VCaP (cell line): Measurements from ENCODE around the gene CD300LG.
"Not testable (repeated sequence)": the region's sequence is repeated elsewhere in the genome, so short reads cannot be mapped to it uniquely, and the experiment has no call there.

ENCODE experiments used
- H3K27ac ChIP-seq: fragments of 450-650 bp; 2 replicates; pipeline ENCODE4 v1.5.1; 2017
- TF ChIP-seq, protein P1 (sequence below): fragments of 450-650 bp; conservative IDR thresholded peaks from 2 replicates; pipeline ENCODE4 v1.5.1; 2017; ENCODE audit warnings: mild to moderate bottlenecking, moderate library complexity

CD300LG gene

DNA sequence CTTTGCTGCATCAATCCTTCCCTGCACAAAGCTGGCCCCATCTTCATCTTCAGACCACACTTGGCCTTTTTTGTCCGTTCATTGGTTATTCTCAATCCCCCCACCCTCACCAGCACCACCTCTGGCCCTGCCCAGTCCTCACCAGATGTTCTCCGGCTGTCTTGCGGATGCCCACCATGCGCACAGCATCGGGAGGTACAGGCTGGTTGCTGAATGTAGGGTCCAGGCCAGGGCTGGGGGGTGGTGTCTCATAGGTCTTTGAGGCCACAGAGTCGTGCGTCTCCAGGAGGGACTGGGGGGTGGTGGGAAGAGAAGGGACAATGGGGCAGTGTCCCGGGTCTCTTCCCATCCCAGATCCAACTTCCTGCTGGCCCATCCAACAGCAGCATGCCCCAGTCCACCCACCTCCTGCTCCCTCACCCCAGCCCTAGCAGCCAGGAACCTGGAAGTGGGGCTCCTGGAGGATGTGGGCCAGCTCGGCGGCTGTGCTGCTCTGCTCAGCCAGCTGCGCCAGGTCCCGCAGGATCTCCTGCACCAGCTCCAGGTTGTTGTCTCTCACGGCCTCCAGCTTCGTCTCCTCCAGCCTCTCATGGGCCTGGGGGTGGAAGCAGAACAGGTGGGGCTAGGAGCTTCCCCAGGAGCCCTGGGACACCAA, 35.9 kb downstream of the CD300LG start:
- TF ChIP-seq, protein P1, sequence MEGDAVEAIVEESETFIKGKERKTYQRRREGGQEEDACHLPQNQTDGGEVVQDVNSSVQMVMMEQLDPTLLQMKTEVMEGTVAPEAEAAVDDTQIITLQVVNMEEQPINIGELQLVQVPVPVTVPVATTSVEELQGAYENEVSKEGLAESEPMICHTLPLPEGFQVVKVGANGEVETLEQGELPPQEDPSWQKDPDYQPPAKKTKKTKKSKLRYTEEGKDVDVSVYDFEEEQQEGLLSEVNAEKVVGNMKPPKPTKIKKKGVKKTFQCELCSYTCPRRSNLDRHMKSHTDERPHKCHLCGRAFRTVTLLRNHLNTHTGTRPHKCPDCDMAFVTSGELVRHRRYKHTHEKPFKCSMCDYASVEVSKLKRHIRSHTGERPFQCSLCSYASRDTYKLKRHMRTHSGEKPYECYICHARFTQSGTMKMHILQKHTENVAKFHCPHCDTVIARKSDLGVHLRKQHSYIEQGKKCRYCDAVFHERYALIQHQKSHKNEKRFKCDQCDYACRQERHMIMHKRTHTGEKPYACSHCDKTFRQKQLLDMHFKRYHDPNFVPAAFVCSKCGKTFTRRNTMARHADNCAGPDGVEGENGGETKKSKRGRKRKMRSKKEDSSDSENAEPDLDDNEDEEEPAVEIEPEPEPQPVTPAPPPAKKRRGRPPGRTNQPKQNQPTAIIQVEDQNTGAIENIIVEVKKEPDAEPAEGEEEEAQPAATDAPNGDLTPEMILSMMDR, result no peak
- H3K27ac ChIP-seq, result no peak overlapping the region

DNA sequence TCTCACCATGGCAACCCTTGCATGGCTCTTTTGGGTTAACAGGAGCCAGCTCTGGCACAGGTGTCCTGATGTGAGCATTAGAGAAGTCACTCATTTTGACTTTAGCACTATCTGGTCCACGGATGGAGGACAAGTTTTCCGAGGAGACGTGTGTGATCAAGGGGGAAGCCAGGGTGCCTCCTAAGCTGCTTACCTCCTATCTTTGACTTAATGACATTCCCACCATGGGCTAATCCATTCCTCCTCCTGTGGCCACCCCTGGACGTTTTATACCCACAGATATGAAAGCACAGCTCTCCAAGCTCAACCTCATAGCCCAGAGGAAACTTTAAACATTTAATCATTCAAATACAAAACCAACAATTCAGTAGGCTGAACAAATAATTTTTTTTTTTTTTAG, 41.6 kb downstream of the CD300LG start:
- no peak overlapping the region for H3K27ac ChIP-seq
- TF ChIP-seq, protein P1, result no peak

DNA sequence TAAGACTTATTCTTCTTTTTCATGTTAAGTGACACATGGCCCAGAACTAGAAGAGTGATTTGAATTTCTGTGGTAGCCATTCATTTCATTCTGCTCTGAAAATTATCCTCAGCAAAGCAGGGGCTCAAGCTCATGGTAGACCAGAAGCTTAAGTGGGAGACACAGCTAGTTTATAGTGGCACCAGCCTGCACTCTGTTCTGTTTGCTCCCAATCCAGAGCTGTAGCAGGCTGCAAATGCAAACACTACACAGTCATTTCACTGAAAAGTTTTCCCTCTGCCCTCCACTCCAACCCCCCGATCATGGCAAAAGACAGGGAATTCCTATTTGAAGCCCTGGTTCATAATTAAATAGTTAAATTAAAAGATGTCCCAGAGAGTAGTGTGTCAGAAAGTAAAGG, 43.3 kb downstream of the CD300LG start:
- no peak overlapping the region for H3K27ac ChIP-seq
- TF ChIP-seq, protein P1, result no peak

DNA sequence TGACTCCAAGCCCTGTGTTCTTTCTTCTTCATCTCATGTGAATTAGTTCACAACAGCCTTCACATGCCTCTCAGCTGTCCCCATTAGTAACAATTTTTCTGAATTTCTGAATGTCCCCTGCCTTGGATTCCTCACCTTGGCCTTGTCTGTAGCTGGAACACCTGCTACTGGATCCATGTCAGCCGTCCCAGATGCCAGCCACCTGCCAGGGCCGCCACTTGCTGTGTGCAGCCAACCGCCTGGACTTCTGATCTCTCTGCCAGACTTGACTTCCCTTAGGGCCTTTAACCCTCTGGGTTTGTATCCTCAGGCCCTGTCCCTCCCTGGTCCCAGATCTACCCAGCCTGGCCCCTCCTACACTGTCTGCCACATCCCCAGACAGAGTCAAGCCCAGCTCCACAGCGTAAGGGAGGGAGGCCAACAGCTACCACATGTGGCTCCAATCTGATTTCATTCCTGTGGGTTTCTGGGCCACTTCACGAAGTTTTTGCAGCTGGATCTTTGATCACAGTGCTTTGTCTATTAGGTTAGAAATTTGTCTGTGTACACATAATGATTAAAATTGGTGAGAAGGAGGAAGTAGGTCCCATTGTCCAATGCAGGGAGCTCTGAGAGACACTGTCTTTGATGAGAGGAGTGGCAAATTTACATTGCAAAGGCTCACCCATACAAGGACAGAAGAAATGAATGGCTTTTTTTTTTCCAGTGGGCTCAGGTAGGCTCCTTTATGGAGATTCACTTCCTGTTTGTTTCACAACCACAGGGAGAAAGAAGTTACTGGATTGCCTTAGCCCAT, 45.1 kb downstream of the CD300LG start:
- no peak overlapping the region for H3K27ac ChIP-seq

DNA sequence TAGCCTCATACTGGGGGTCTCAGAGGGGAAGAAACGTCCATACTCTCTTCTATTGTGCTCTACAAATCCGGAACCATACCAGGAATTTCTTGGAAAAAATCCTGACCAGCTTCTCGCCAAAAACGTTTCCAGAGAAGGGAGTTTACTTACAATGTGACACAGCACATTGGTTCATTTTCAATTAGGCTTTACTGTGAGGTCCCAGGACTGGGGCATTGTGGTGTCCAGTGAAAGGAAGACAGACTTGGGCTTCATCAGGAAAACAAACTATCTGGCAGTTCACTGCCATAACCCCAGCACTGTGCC, 45.6 kb downstream of the CD300LG start:
- TF ChIP-seq, protein P1, result no peak
- H3K27ac ChIP-seq, result no peak overlapping the region

More for the DNA sequence above, 45.1 kb downstream of the CD300LG start:
- TF ChIP-seq, protein P1, result no peak

DNA sequence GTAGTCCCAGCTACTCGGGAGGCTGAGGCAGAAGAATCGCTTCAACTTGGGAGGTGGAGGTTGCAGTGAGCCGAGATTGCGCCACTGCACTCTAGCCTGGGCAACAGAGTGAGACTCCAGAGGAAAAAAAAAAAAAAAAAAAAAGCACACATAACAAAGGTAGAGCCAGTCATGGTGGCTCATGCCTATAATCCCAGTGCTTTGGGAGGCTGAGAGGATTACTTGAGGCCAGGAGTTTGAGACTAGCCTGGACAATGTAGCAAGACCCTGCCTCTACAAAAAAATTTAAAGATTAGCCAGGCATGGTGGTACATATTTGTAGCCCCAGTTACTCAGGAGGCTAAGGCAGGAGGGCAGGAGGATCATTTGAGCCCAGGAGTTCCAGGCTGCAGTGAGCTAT, 47.5 kb downstream of the CD300LG start:
- H3K27ac ChIP-seq, result not testable (repeated sequence)

DNA sequence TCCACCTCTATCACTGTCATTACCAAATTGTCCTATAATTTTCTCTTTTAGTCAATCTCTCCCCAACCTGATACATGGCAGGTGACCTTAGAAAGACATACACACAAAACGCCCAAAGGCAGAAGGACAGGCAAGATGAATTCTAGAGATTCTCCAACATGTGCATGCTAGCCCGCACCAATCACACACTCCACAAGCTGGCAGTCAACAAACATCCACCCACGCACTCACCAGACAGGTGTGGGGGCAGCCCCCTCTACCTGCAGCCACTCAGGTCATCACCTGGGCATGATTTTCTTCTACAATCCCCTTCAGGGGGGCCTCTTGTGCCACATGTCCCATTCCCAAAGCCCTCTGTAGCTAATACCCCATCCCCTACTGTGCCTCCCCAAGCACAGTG, 50.9 kb downstream of the CD300LG start:
- no peak overlapping the region for H3K27ac ChIP-seq
- TF ChIP-seq, protein P1, result no peak

GRCh38 chr17:43898446-43898845, 51.5 kb downstream of the CD300LG start:
- H3K27ac ChIP-seq, result no peak overlapping the region
- TF ChIP-seq, protein P1, result no peak
